MCF 10A (cell line): ENCODE results near the gene CD47. TPM values are rescaled to one million over a fixed set of nuclear protein-coding genes. Genes with fewer than 3 reads are reported as not detected.

Source experiments
- BruUV-seq: library from RNA; stranded (reverse); fragments of 400-500 nt; replicated peaks from 2 replicates; lab custom pipeline; 2021; lab: Mats Ljungman, UMichigan
- CTCF ChIA-PET: fragments of 300-600 bp; sonication (Branson Sonifier 250); formaldehyde crosslinking; extraction: SDS; loops from one replicate; lab custom pipeline; 2021; ENCODE audit warnings: antibody characterized with exemption, inconsistent platforms; lab: Yijun Ruan, JAX
- POLR2A ChIA-PET: fragments of 300-600, 350-650 bp; sonication (Branson Sonifier 250); formaldehyde crosslinking; extraction: SDS; loops from one replicate; lab custom pipeline; 2020; ENCODE audit warnings: antibody characterized with exemption, inconsistent platforms; lab: Yijun Ruan, JAX
- DNase-seq: peaks from one replicate; pipeline ENCODE4 v3.0.0-alpha.2; 2018; ENCODE audit not compliant: unreplicated experiment
- H3K27ac Mint-ChIP-seq: one replicate; pipeline ENCODE4 v1.8.0; 2022; ENCODE audit warnings: mild to moderate bottlenecking, low read depth, mixed read lengths; ENCODE audit not compliant: unreplicated experiment
- H3K27me3 Mint-ChIP-seq: one replicate; pipeline ENCODE4 v1.8.0; 2022; ENCODE audit warnings: mixed read lengths; ENCODE audit not compliant: insufficient read depth, unreplicated experiment
- H3K36me3 Mint-ChIP-seq: one replicate; pipeline ENCODE4 v1.8.0; 2022; ENCODE audit warnings: mild to moderate bottlenecking, moderate library complexity, mixed read lengths; ENCODE audit not compliant: insufficient read depth, unreplicated experiment
- H3K4me1 Mint-ChIP-seq: one replicate; pipeline ENCODE4 v1.8.0; 2022; ENCODE audit warnings: mixed read lengths; ENCODE audit not compliant: insufficient read depth, unreplicated experiment
- H3K4me3 Mint-ChIP-seq: one replicate; pipeline ENCODE4 v1.8.0; 2022; ENCODE audit warnings: mild to moderate bottlenecking, moderate library complexity, mixed read lengths; ENCODE audit not compliant: unreplicated experiment
- H3K9me3 Mint-ChIP-seq: one replicate; pipeline ENCODE4 v1.8.0; 2022; ENCODE audit warnings: mixed read lengths; ENCODE audit not compliant: unreplicated experiment
- CTCF ChIP-seq: fragments of 200-600 bp; IDR thresholded peaks from one replicate; pipeline ENCODE4 v1.8.0; 2022; ENCODE audit warnings: antibody characterized with exemption, mild to moderate bottlenecking; ENCODE audit not compliant: unreplicated experiment
- intact Hi-C: fragments of 100-400 bp; cut with micrococcal nuclease; formaldehyde crosslinking; loops from 2 replicates; pipeline ENCODE4 v1.14.1; 2022
- total RNA-seq: library from RNA; stranded (reverse); gene quantifications from 2 replicates; pipeline ENCODE4 v1.2.3, GENCODE V29; 2022

CD47 gene
- total RNA-seq, 1 experiment from 2014 or later = 28.5 TPM

GRCh38 chr3:108108416-108108815 is 17.6 kb upstream of the CD47 start:
- ChIA-PET CTCF (no interaction called here), POLR2A (interaction anchor here (0.6 kb wide), 1 partner anchor 1643 kb away, joined by 3 read pairs; no protein-coding TSS in a partner anchor)
- H3K27me3 Mint-ChIP-seq = no peaks in the 10 kb centered on the region
- DNase-seq = no peak
- BruUV-seq = no TSS peak
- H3K4me3 Mint-ChIP-seq = no peak overlapping the region
- TF ChIP-seq CTCF = no peak
- H3K9me3 Mint-ChIP-seq = no peaks in the 10 kb centered on the region
- no peak overlapping the region for H3K27ac Mint-ChIP-seq
- H3K36me3 Mint-ChIP-seq = no peaks in the 10 kb centered on the region
- intact Hi-C loops = no loop called here
- H3K4me1 Mint-ChIP-seq = no peaks in the 10 kb centered on the region

- no peak for DNase-seq
- intact Hi-C loops = no loop called here
- Mint-ChIP-seq H3K9me3 (no peaks in the 10 kb centered on the region), H3K27ac (no peak overlapping the region), H3K4me3 (no peak overlapping the region), H3K27me3 (no peaks in the 10 kb centered on the region), H3K36me3 (no peaks in the 10 kb centered on the region), H3K4me1 (no peaks in the 10 kb centered on the region)
- ChIA-PET POLR2A (interaction anchor here (0.8 kb wide), 1 partner anchor 17 kb away, joined by 3 read pairs; no protein-coding TSS in a partner anchor), CTCF (interaction anchor here (0.5 kb wide), 1 partner anchor 369 kb away, joined by 3 read pairs; no protein-coding TSS in a partner anchor)
- TF ChIP-seq CTCF = no peak
- no TSS peak for BruUV-seq
These were observed 15.6 kb upstream of the CD47 start for GRCh38 chr3:108106449-108106848.

- peak; percentile 30 for DNase-seq
- CTCF ChIA-PET = interaction anchor here (0.5 to 0.7 kb wide), 2 partner anchors 305 to 369 kb away, joined by 3 read pairs; no protein-coding TSS in a partner anchor
- intact Hi-C loops = no loop called here
These were observed 15.2 kb upstream of the CD47 start for GRCh38 chr3:108106031-108106430.

More at GRCh38 chr3:108106031-108106430, 15.2 kb upstream of the CD47 start:
- H3K4me3 Mint-ChIP-seq = no peak overlapping the region
- no peaks in the 10 kb centered on the region for H3K36me3 Mint-ChIP-seq
- BruUV-seq = no TSS peak
- no peaks in the 10 kb centered on the region for H3K4me1 Mint-ChIP-seq
- POLR2A ChIA-PET = interaction anchor here (0.8 kb wide), 1 partner anchor 16 kb away, joined by 3 read pairs; no protein-coding TSS in a partner anchor
- H3K27ac Mint-ChIP-seq = no peak overlapping the region
- H3K9me3 Mint-ChIP-seq = no peaks in the 10 kb centered on the region
- no peaks in the 10 kb centered on the region for H3K27me3 Mint-ChIP-seq
- TF ChIP-seq CTCF = no peak
